ENCODE measurements around the gene CAPN11. TPM values are rescaled to one million over a fixed set of nuclear protein-coding genes. Genes with fewer than 3 reads are reported as not detected.

The CAPN11 gene
- total and polyA plus RNA-seq, 2 of the 4 experiments (the other 2 are of a cell fraction) = not detected

GRCh38 chr6:44148306-44148705, 10.3 kb upstream of the CAPN11 start:
- H3K23ac ChIP-seq (ENCODE audit: low read depth, low read length) = no peak overlapping the region
- POLR2A ChIA-PET (ENCODE audit: unreplicated experiment) = no interaction called here
- H3K9me1 ChIP-seq (ENCODE audit: insufficient read depth, low read length) = 0 out of 2 replicates have a peak, but pooled peaks cover 2% of the 10 kb centered on the region
- H2BK20ac ChIP-seq (ENCODE audit: low read depth, low read length) = no peak overlapping the region
- no peak overlapping the region for H3K14ac ChIP-seq (replicated peaks; ENCODE audit: low read depth, low read length)
- no peaks in the 10 kb centered on the region for H3K27me3 ChIP-seq (ENCODE audit: control insufficient read depth, insufficient read depth, low read length)
- H3K79me1 ChIP-seq (ENCODE audit: low read depth in 1 of 2, low read length in 2 of 2) = no peaks in the 10 kb centered on the region
- H3K56ac ChIP-seq (ENCODE audit: extremely low read depth, insufficient read depth, low read length) = no peak overlapping the region
- no peak for ATAC-seq (ENCODE audit: low read depth)
- intact Hi-C loops (cut with micrococcal nuclease) (no loop called here), dilution Hi-C loops (cut with HindIII; ENCODE audit: low sequenced_read_pairs, unreplicated experiment) (no loop called here), in situ Hi-C loops (cut with MboI; ENCODE audit: low sequenced_read_pairs) (no loop called here)
- H3K4me1 ChIP-seq (ENCODE audit: control insufficient read depth, insufficient read depth, low read length) = peaks cover 2% of the 10 kb centered on the region
- no peak overlapping the region for H4K8ac ChIP-seq (ENCODE audit: low read depth in 2 of 2, low read length in 2 of 2)
- no peak overlapping the region for H2AK9ac ChIP-seq (replicated peaks; ENCODE audit: low read depth, low read length, poor library complexity)
- no peak overlapping the region for H3K4ac ChIP-seq (ENCODE audit: low read depth, low read length)
- no peak overlapping the region for H4K91ac ChIP-seq (ENCODE audit: insufficient read depth, low read depth, low read length)
- H3K18ac ChIP-seq (ENCODE audit: low read depth, low read length) = no peak overlapping the region
- H3K4me3 ChIP-seq (ENCODE audit: insufficient read depth, low read depth, low read length) = no peak overlapping the region
- H2AK5ac ChIP-seq (ENCODE audit: low read depth, low read length) = no peak overlapping the region
- no peak overlapping the region for H3K4me2 ChIP-seq (ENCODE audit: low read depth, low read length)
- H4K5ac ChIP-seq (ENCODE audit: low read depth, low read length) = no peak overlapping the region
- BruUV-seq (replicated peaks) = no TSS peak
- H2BK120ac ChIP-seq (ENCODE audit: low read depth, low read length) = no peak overlapping the region
- H3K36me3 ChIP-seq (ENCODE audit: control insufficient read depth, insufficient read depth, low read length) = peaks cover 47% of the 10 kb centered on the region
- H2AFZ ChIP-seq (replicated peaks; ENCODE audit: low read length, poor library complexity) = no peak overlapping the region
- no peak overlapping the region for H2BK15ac ChIP-seq (ENCODE audit: low read depth, low read length)
- no peak overlapping the region for H2BK5ac ChIP-seq (ENCODE audit: low read depth, low read length, poor library complexity, severe bottlenecking)
- no peaks in the 10 kb centered on the region for H3K9me3 ChIP-seq (ENCODE audit: control insufficient read depth, insufficient read depth, low read length)
- 84% methylated on average over 3 of the region's 9 CpGs; no CpG with 5 or more reads in 1 of the 2 experiments for WGBS, 2 experiments (ENCODE audit: extremely low coverage in 2 of 2, insufficient read length in 1 of 2)
- H4K20me1 ChIP-seq (ENCODE audit: insufficient read depth, low read length) = peaks cover 10% of the 10 kb centered on the region; the same call in 1 of the 2 replicates
- DNase-seq = no peak
- TF ChIP-seq FOS (IDR thresholded peaks at IDR 0.05; ENCODE audit: low read depth, low read length) (no peak), ELK1 (IDR thresholded peaks at IDR 0.05; ENCODE audit: borderline replicate concordance, low read depth, low read length) (no peak), RFX5 (IDR thresholded peaks at IDR 0.05; ENCODE audit: low read depth, low read length) (no peak), SMC3 (IDR thresholded peaks at IDR 0.05; ENCODE audit: low read depth, low read length) (no peak)
- H3K27ac ChIP-seq (ENCODE audit: insufficient read depth, low read length) = no peak overlapping the region
- CTCF ChIA-PET = interaction anchor here (1.2 kb wide), 1 partner anchor 86 kb away, joined by 3 read pairs; no protein-coding TSS in a partner anchor
- no peak overlapping the region for H3K9ac ChIP-seq (ENCODE audit: low read depth, low read length)
